Cardiac atrium fibroblast (primary cell): ENCODE data around the gene FAF2. TPM values are rescaled to one million over a fixed set of nuclear protein-coding genes. Genes with fewer than 3 reads are reported as not detected.

Source experiments
- total RNA-seq: library from RNA; depleted of rRNA; stranded (reverse); fragments of >200 nt; gene quantifications from 2 replicates; pipeline ENCODE4 v1.2.3, GENCODE V29; 2015

The FAF2 gene, protein sequence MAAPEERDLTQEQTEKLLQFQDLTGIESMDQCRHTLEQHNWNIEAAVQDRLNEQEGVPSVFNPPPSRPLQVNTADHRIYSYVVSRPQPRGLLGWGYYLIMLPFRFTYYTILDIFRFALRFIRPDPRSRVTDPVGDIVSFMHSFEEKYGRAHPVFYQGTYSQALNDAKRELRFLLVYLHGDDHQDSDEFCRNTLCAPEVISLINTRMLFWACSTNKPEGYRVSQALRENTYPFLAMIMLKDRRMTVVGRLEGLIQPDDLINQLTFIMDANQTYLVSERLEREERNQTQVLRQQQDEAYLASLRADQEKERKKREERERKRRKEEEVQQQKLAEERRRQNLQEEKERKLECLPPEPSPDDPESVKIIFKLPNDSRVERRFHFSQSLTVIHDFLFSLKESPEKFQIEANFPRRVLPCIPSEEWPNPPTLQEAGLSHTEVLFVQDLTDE
- total RNA-seq = 32.7 and 35.2 TPM in 2 replicates

DNA sequence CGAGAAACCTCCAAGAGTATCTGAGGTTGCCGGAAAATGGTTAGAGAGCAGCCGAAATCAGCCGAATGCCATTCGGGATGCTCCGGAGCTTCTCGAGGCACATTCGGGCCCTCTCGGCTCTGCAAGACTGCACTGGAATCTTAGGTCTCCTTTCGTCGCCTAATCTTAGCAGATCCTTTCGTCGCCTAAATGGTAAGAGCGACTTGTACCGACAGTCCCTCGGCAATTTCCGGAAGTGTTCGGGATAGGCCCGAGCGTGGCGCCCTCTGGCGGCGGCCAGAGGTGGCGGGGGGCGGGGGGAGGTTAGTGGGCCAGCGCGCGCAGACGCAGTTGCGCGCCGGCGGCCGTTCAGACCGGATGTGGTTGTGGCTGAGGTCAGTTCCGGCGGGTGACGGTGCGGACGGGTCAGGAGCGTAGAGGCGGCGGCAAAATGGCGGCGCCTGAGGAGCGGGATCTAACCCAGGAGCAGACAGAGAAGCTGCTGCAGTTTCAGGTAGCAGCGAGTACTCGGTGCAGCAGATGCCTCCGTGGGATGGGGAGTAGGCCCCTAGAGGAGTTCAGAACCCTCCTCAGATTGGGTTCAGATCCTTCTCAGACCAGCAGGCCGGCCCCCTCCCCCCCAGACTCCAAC is at the start of gene FAF2:
FAF2 (plus strand) TSS at position 408 of the 631 bp plus-strand sequence; CDS start at position 431, 23 bp downstream.

DNA sequence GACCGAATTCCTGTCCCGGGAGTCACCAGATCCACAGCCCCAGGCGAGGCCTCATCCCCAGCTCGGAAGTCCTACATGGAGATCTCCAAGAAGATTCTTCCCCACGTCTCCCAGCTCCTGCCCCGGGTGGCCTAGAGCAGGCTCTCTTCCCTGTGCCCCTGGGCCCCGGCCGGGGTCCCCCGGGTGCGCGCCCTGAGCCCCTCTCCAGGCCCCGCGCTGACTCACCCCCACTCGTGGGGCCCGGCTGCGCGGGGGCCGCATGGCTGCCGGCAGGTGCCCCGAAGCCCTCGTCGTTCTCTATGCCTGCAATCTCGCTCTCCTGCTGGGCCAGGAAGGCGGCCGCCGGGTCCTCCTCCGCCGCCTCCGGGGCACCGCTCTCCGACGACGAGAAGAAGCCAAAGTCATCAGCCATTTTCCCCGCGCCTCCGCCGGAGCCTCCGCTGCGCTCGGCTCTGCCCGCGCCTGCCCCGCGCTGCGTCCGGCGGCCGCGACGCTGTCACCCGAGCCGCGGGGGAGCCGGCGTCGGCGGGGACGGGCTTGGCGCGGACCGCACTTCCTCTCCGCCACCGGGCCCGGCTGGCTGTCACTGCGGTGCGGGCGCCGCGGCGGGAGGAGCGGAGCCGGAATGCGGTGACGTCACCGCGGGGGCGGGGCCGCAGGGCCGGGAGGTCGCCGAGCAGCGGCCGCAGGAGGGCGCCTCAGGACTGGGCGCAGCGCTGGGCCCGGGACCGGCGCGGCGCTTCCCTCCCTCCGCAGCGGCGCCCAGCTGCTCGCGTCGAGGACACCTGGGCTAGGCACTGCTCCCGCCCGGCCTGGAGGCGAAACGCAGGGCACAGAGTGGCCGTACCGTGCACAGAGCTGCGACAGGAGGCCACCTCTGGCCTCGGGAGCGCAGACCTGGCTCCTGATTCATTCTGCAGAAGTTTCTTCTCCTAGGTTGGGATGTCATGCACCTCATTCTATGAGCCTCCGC is 31.9 kb upstream of the FAF2 start, which contains the start of gene CLTB:
CLTB (minus strand) TSS at position 588 of the 973 bp plus-strand sequence; CDS start at position 412, 176 bp downstream.

DNA sequence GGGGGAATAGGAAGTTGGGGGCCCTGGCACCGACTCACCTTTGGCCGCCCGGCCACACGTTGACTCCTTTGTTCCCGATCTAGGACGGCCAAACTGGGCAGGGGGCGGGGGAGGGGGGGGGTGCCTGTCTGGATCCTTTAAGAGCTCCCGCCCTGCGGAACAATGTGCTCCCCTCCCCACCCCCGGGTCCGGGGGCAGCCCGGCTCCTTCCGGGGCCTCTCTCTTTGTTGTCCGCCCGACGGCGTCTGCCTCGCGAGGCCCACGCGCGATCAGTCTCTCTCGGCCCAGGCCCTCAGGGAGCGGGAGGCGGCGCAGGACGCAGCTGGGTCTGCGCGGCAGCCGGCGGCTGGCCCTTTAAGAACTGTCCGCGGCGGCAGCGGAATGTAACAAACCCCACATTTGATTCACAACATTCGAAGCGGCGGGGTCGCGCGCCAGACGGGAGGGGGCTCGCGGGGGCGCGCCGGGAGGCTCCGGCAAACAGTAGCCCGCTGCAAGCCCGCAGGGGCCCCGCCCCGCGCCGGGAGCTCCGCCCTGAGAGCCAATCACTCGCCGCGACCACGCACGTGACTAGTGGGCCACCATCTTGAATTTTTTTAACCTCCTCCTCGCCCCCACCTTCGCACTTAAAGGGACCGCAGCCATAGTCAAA is 88.8 kb downstream of the FAF2 start, which contains the start of gene RNF44:
RNF44 (minus strand) TSS at position 501 of the 652 bp plus-strand sequence. CDS start 4,930 bp downstream, outside the sequence.

DNA sequence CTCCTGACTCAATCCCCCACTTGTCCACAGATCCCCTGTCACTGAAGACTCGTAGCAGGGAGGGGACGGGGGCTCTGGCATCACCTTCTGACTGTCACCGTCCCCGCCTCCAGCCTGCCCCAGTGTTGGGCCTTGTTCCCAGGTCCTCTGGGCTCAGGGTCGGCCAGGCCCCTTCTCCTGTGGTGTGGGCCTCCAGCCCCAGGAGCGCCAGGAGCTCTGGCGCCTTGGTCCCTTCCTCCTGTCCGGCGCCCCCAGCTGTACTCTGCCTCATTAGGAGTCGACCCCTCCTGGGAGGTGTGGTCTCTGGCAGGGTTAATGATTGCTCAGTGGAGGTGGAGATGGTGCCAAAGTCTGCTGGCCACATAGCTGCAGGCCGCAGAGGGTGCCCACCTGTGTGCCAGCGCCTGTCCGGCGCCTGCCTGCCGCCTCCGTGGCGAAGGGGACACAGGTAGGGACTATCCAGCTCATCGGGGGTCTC is 100.8 kb downstream of the FAF2 start, which contains the start of gene CDHR2:
CDHR2 (plus strand) TSS at position 376 of the 478 bp plus-strand sequence. CDS start 16,011 bp downstream, outside the sequence.

Other genes starting within 250 kb of the FAF2 start
- 7.0 and 11.5 TPM in 2 replicates for gene SIMC1, start 210.0 kb upstream of the FAF2 start, total RNA-seq
- gene KIAA1191, start 86.6 kb upstream of the FAF2 start, total RNA-seq = 88.3 and 144 TPM in 2 replicates
- gene ARL10, start 82.9 kb upstream of the FAF2 start, total RNA-seq = 5.6 and 8.7 TPM in 2 replicates
- 13.3 and 19.3 TPM in 2 replicates for gene NOP16, start 59.8 kb upstream of the FAF2 start, total RNA-seq
- 85.7 and 124 TPM in 2 replicates for gene HIGD2A, start 59.6 kb upstream of the FAF2 start, total RNA-seq
- gene CLTB, start 31.8 kb upstream of the FAF2 start, total RNA-seq = 86.3 and 98.0 TPM in 2 replicates
- gene RNF44, start 89.0 kb downstream of the FAF2 start, total RNA-seq = 2.9 and 4.9 TPM in 2 replicates
- not detected in 2 replicates for gene CDHR2, start 101.0 kb downstream of the FAF2 start, total RNA-seq
- gene GPRIN1, start 161.8 kb downstream of the FAF2 start, total RNA-seq = 2.7 and 3.7 TPM in 2 replicates
- gene SNCB, start 182.1 kb downstream of the FAF2 start, total RNA-seq = not detected in 2 replicates
- not detected in 2 replicates for gene EIF4E1B, start 182.3 kb downstream of the FAF2 start, total RNA-seq
- 19.1 and 27.4 TPM in 2 replicates for gene TSPAN17, start 199.1 kb downstream of the FAF2 start, total RNA-seq